ENCODE measurements around the gene SEZ6. TPM values are rescaled to one million over a fixed set of nuclear protein-coding genes. Genes with fewer than 3 reads are reported as not detected.

The SEZ6 gene
- total and polyA plus RNA-seq, 10 of the 15 experiments (the other 5 are each of a cell fraction or from before 2014, with no cell fraction given): 0.05 to 0.87 (median 0.17) TPM; not detected in 4

GRCh38 chr17:28950752-28951427 is 54.9 kb downstream of the SEZ6 start (continued):
- TF ChIP-seq ZBTB11 (CRISPR knock-in tag; IDR thresholded peaks at IDR 0.05): no peak

- Histone ChIP-seq H3K4me1 (ENCODE audit: control insufficient read depth, insufficient read depth, low read length) (peaks cover 14% of the 10 kb centered on the region), H3K9ac (ENCODE audit: control insufficient read depth, insufficient read depth, low read length) (peak overlapping the region; percentile 85), H3K9me3 (replicated peaks; ENCODE audit: control insufficient read depth, insufficient read depth, low read length) (no peaks in the 10 kb centered on the region), H3K79me2 (ENCODE audit: control insufficient read depth, insufficient read depth, low read length) (peaks cover 59% of the 10 kb centered on the region), H3K36me3 (ENCODE audit: control insufficient read depth in 2 of 2, insufficient read depth in 2 of 2, low read length in 1 of 2) (no peaks in the 10 kb centered on the region; a peak in 2 of 4 replicates), H3K4me3 (peak overlapping the region; percentile 92), H3K27ac (ENCODE audit: control insufficient read depth, insufficient read depth) (peak overlapping the region; percentile 64), H3K27me3 (replicated peaks in 1 of 2; ENCODE audit: control insufficient read depth in 2 of 2, insufficient read depth in 2 of 2, low read length in 1 of 2) (no peaks in the 10 kb centered on the region), H4K20me1 (ENCODE audit: control insufficient read depth, insufficient read depth) (no peaks in the 10 kb centered on the region), H2AFZ (ENCODE audit: control insufficient read depth, low read depth, low read length) (peak overlapping the region; percentile 36), H3K4me2 (ENCODE audit: control insufficient read depth, insufficient read depth) (peak overlapping the region; percentile 57)
- WGBS (ENCODE audit: insufficient coverage, insufficient replicate concordance, low lambda C conversion rate, missing lambda C conversion rate): under 1% methylated on average over 42 of the region's 43 CpGs
- intact Hi-C loops (cut with micrococcal nuclease; ENCODE audit: unreplicated experiment): loop anchor here (2.0 to 5.0 kb wide), 2 partner anchors 47 to 342 kb away; partner anchors contain the start of genes DHRS13 and NUFIP2
- peak; percentile 2 for ATAC-seq
- in situ Hi-C loops (cut with MboI): loop anchor here (10.0 kb wide), 1 partner anchor 615 kb away; the partner anchor contains the start of genes IFT20 and TNFAIP1
- BruUV-seq (replicated peaks): no TSS peak
- DNase-seq (ENCODE audit: low read depth, low spot score): no peak
- ChIA-PET SMC1A (ENCODE audit: uncharacterized antibody, unreplicated experiment) (interaction anchor here (0.8 to 3.9 kb wide), 9 partner anchors 10 to 352 kb away, joined by 3 to 43 read pairs (median 3); partner anchors contain the start of gene TLCD1), CTCF (interaction anchor here (0.6 to 3.8 kb wide), 16 partner anchors 9 to 306 kb away, joined by 3 to 22 read pairs (median 4); partner anchors contain the start of genes DHRS13, RPL23A and TLCD1), RAD21 (ENCODE audit: unreplicated experiment) (interaction anchor here (0.9 to 3.5 kb wide), 9 partner anchors 12 to 230 kb away, joined by 3 to 27 read pairs (median 5); partner anchors contain the start of genes FLOT2, RPL23A and TLCD1), POLR2A (interaction anchor here (0.5 to 2.9 kb wide), 19 partner anchors 24 to 375 kb away, joined by 3 to 22 read pairs (median 5); partner anchors contain the start of genes BLTP2, FLOT2, NEK8 and PROCA1)
- FAIRE-seq: no peak
- TF ChIP-seq GATAD2B (conservative IDR thresholded peaks at IDR 0.05; ENCODE audit: low read depth) (0 out of 2 replicates have a peak, but pooled peaks have one; percentile 16), NBN (IDR thresholded peaks at IDR 0.05) (peak; percentile 25; the same call in 1 of the 2 replicates), CBFB (IDR thresholded peaks at IDR 0.05; ENCODE audit: low read depth) (0 out of 2 replicates have a peak, but pooled peaks have one; percentile 41), CREB1 (IDR thresholded peaks at IDR 0.05; ENCODE audit: low read depth) (peak; percentile 37; the same call in 1 of the 2 replicates), BACH1 (IDR thresholded peaks at IDR 0.05; ENCODE audit: borderline replicate concordance) (no peak), SUZ12 (IDR thresholded peaks at IDR 0.05; ENCODE audit: unreplicated experiment) (no peak), TAF1 (IDR thresholded peaks at IDR 0.05; ENCODE audit: borderline replicate concordance, low read depth, low read length) (peak; percentile 57; the same call in 1 of the 2 replicates), TARDBP (IDR thresholded peaks at IDR 0.05; ENCODE audit: borderline replicate concordance) (0 out of 2 replicates have a peak, but pooled peaks have one; percentile 32), RBBP5 (conservative IDR thresholded peaks at IDR 0.05) (no peak), CHD4 (IDR thresholded peaks at IDR 0.05) (no peak), RAD21 (IDR thresholded peaks at IDR 0.05; ENCODE audit: insufficient read depth, low read depth, low read length) (no peak), SPI1 (IDR thresholded peaks at IDR 0.05; ENCODE audit: borderline replicate concordance, insufficient read depth, low read depth, low read length) (peak; percentile 43; the same call in 1 of the 2 replicates), IKZF1 (conservative IDR thresholded peaks at IDR 0.05) (peak; percentile 6; the same call in 1 of the 2 replicates), EED (IDR thresholded peaks at IDR 0.05; ENCODE audit: low read depth) (peak; percentile 49; the same call in 1 of the 2 replicates)
These were observed 55.6 kb downstream of the SEZ6 start for GRCh38 chr17:28950017-28950751.

All from GM12878 (cell line).